GM18858 (cell line): ENCODE measurements around the gene SMC1B.
"Not testable (repeated sequence)": the region's sequence is repeated elsewhere in the genome, so short reads cannot be mapped to it uniquely, and the experiment has no call there.

Experiments
- ATAC-seq: cut with Tn5 transposase; IDR thresholded peaks from one replicate; pipeline ENCODE4 v1.9.1; 2021; ENCODE audit not compliant: unreplicated experiment

Gene SMC1B

DNA sequence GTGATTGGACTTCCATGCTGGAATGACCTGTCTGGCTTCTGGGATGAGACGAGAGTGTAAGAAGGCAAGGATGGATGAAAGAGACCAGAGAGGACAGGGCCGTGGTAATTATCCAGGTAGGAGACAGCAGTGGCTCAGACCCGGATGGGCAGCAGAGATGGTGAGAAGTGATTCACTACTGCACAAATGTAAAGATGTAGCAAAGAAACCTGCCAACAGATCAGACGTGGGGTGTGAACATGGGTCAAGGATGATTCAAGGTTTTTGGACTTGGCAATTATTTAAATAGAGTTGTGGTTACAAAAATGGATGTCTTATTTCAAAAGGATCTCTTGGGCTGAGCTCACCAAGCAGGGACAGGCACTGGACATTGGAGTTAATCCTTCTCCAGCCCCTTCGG lies 32.8 kb upstream of the SMC1B start:
- ATAC-seq, result no peak

GRCh38 chr22:45445031-45445710 lies 31.8 kb upstream of the SMC1B start:
- ATAC-seq, result no peak

DNA sequence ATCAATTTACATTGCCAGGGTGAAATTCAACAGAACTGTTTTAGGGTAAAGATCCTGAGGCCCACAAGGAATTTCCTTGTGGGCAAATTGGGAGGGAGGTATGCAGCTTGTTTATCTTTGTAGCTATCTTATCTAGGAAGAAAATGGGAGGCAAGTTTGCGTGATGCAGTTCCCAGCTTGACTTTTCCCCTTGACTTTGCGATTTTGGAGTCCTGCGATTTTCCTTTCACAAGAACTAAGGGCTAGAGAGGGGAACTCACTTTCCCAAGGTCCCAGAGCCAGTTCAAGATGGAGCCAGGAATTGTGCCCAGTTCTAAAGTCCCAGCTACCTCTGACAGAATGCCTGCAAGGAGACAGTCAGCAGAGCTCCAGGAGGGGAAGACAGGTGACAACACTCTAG lies 30.8 kb upstream of the SMC1B start:
- no peak for ATAC-seq

- ATAC-seq, result no peak
Measured at GRCh38 chr22:45442116-45442515, 28.7 kb upstream of the SMC1B start.

- no peak for ATAC-seq
Measured at GRCh38 chr22:45441138-45441537, 27.7 kb upstream of the SMC1B start.

DNA sequence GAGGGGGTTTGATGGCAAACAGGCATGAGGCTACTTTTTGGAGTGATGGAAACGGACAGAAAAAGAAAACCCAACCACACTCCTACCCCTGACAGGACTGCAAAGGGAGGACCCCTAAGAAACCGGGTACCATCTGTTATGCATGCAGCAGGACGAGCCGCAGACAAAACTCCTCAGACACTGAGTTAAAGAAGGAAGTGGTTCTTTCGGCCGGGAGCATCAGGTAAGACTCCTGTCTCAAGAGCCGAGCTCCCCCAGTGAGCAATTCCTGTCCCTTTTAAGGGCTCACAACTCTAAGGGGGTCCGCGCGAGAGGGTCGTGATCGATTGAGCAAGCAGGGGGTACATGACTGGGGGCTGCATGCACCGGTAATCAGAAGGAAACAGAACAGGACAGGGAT lies 27.3 kb upstream of the SMC1B start:
- not testable (repeated sequence) for ATAC-seq

- ATAC-seq, result no peak
Measured at GRCh38 chr22:45438336-45438735, 24.9 kb upstream of the SMC1B start.

DNA sequence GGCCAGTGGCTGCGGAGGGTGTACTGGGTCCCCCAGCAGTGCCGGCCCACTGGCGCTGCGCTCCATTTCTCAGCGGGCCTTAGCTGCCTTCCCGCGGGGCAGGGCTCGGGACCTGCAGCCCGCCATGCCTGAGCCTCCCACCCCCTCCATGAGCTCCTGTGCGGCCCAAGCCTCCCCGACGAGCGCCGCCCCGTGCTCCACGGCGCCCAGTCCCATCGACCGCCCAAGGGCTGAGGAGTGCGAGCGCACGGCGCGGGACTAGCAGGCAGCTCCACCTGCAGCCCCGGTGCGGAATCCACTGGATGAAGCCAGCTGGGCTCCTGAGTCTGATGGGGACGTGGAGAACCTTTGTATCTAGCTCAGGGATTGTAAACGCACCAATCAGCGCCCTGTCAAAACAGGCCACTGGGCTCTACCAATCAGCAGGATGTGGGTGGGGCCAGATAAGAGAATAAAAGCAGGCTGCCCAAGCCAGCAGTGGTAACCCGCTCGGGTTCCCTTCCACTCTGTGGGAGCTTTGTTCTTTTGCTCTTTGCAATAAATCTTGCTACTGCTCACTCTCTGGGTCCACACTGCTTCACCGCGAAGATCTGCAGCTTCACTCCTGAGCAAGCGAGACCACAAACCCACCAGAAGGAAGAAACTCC lies 23.6 kb upstream of the SMC1B start:
- ATAC-seq, result not testable (repeated sequence)

- no peak for ATAC-seq
Measured at GRCh38 chr22:45435544-45436139, 22.2 kb upstream of the SMC1B start.

DNA sequence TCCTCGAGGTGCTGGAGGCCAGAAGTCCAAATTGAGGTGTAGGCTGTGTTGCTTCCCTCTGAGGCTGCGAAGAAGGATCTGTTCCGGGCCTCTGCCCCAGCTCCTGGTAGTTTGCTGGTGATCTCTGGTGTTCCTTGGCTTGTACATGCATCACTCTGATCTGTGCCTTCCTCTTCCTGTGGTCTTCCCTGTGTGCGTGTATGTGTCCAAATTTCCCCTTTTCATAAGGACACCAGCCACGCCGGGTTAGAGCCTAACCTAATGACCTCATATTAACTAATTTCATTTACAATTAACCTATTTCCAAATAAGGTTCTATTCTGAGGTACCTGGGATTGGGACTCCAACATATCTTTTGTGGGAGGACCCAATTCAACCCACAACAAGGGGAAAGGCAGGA lies 21.6 kb upstream of the SMC1B start:
- no peak for ATAC-seq

GRCh38 chr22:45430871-45431270 lies 17.5 kb upstream of the SMC1B start:
- ATAC-seq, result no peak

DNA sequence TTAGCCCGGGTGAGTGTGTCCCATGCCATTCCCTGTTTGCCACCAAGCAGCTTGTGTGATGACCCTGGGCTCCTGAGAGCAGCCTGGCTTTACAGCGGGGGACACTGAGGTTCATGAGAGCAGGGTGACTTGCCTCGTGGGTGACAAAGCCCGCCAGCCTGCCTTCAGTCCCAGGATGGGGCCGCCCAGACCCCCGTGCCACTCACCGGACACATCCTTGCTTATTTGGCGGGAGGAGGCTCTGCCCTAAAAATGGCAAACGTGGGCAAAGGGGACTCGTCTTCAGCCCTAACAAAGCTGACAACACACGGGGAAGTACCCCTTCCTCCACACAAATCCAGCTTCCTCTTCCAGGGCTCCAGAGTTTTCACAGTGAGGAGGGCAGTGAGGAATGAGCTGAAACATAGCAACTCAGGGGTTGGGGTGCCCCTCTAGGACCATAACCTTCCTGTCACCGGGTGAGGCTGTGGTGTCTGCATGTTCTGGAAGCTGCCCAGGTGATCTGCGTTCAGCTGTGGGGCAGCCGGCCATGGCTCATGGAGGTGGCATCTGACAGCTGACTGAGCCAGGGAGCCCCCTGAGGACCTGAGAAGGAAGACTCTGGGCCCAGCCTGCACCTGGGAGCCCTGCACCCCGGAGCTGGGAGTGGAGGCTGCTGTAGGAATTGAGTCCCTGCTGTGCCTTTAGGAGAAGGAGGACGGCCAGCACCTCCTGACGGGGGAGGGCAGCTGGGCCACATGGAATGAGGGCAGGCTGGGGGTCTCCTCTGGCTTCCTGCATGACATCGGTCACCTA lies 16.8 kb upstream of the SMC1B start:
- ATAC-seq, result no peak

GRCh38 chr22:45429424-45429823 lies 16.0 kb upstream of the SMC1B start:
- no peak for ATAC-seq

- no peak for ATAC-seq
Measured at GRCh38 chr22:45428391-45429385, 15.3 kb upstream of the SMC1B start.

GRCh38 chr22:45427114-45427513 lies 13.7 kb upstream of the SMC1B start:
- ATAC-seq, result no peak

DNA sequence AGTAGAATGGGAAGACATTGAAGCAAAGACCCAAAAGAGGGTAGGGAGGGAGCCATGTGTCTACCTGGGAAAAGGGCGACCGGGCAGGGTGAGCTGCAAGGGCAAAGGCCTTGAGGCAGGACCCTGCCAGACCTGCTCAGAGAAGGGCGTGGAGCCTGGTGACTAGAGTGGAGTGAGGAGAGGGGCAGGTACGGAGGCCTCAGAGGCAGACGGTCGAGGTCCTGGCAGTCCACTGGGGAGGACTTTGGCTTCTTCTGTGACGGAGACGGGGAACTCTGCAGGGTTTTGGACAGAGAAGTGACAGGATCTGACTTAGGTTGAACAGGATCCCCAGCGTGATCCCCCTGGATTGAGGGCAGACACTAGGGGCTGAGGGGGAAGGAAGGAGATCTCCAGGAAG lies 13.0 kb upstream of the SMC1B start:
- no peak for ATAC-seq

- ATAC-seq, result no peak
Measured at GRCh38 chr22:45425531-45426265, 12.3 kb upstream of the SMC1B start.

GRCh38 chr22:45425101-45425500 lies 11.7 kb upstream of the SMC1B start:
- no peak for ATAC-seq

DNA sequence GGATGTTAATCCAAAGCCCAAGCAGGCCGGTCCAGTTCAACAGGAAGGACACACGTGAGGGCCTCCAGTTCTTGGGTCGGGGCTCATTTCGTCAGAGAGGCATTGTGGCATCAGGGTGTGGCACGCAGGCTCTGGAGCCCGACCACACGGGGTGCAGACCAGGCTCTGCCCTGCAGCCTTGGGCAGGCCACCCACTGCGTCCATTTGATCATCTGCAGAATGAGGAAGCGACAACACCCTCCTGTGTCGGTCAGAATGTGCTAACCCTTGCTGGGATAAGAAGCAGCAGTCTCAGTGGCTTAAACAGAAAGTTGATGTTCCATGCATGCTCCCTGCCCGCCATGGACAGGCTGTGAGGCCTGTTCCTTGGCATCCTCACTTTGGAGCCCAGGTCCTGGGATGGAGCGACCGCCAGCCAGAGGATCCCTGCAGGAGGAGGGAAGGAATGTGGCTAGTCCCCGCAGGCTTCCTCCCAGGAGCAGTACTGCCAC lies 10.9 kb upstream of the SMC1B start:
- ATAC-seq, result no peak

DNA sequence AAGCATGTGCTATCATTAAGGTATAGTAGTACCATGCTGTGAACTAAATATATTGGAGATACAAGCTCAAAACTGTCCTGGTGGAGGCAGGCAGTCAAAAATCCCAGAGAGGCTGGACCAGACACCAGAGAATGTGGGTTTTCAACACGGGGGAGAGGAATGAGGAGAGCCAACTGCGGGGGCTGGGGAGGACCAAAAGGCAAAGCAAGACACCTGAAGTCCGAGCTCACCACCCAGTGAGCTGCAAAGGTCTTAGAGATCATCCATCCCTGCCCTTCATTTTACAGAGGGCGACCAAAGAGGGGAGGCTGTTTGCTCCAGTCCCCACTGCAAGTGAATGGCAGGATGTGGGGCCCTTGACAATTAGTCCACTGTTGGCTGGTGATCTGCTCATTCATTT lies 10.1 kb upstream of the SMC1B start:
- no peak for ATAC-seq
